Inflammatory macrophage treated with lipopolysaccharide for 4 hours (primary cell): ENCODE results near the gene CLHC1.
"Not testable (repeated sequence)": the region's sequence is repeated elsewhere in the genome, so short reads cannot be mapped to it uniquely, and the experiment has no call there.

Experiments used
- DNase-seq: peaks from one replicate; pipeline ENCODE4 v3.0.0-alpha.2; 2020

CLHC1 gene

DNA sequence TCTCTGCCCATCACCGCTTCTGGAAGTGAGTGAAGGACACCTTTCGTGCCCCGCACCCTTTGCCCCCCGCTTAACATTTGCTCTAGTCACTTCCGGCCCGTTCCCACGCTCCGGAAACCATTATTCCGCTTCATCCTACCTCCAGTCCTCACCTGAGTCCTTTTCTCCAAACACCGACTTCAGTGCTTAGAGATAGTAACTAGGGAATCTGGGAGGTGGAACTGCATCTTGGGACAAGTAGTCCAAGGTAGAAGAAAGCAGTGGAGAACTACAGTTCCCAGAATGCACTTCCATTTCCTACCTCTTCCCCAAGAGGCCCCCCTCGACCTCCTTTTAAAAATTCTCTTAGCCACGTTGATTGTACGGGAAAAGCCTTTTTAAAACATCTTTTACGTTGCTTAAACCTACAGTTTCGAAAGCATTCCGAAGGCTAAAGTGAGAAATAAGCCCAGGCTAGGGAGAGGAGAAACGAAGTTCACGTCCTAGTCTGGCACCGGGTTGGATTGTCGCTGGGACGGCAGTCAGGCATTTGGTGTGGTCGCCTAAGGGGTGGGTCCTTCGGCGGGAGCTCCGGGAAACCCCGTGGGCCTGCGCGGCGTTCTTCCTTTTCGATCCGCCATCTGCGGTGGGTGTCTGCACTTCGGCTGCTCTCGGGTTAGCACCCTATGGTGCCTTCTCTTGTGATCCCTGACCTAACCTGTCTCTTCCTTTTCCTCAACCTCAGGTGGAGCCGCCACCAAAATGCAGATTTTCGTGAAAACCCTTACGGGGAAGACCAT lies at the start of gene CLHC1, which contains the start of gene RPS27A:
Gene CLHC1, minus strand, starts transcription at position 210 of the 779 bp plus-strand sequence. CDS start 9,882 bp downstream, outside the sequence.
Gene RPS27A, plus strand, starts transcription at position 605 of the 779 bp plus-strand sequence. Its CDS starts 137 bp downstream, at position 742.
- peak; percentile 92 for DNase-seq

DNA sequence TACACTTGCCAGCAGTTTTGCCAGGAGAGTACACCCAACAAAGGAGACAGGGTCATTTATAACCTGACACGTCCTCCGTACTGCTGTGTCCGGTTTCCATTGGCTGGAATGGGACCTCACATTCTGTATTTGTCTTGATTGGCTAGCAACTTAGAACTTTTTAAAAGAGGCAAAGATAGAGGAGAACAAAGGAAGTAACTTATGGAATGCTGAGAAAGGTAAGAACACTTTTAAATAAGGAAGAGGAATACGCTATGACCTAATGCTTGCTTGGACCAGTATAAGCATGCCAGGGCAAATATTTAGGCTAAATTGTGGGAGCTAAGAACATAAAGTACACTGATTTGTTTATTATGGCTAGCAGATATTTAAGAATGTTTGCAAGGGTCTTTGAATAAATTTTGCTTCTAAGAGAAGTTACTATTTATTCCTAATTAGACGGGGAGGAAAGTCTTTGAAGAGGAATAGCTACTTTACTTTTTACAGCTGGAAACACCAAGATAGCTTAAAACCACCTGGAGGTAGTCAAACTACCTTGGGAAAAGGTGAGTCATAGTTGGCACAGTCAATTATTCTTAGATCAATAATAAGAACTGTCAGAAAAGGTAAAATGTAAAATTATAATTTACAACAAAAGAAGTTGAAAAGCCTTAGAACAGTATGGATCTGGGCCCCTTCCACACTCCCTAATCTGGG lies 48.9 kb upstream of the CLHC1 start:
- not testable (repeated sequence) for DNase-seq

DNA sequence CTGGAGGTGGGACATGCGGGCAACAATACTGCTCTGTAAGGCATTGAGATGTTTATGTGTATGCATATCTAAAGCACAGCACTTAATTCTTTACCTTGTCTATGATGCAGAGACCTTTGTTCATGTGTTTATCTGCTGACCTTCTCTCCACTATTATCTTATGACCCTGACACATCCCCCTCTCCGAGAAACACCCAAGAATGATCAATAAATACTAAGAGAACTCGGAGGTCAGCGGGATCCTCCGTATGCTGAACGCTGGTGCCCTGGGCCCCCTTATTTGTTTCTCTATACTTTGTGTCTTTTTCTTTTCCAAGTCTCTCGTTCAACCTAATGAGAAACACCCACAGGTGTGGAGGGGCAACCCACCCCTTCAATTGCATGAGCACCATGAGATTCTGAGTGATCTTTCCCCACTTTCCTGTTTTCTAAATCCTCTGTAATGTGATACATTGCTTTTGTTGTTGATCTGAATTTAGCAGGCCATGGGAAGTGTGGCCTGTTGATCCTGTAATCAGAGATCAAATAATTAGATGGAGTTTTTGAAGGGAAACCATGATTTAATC lies 47.8 kb upstream of the CLHC1 start:
- not testable (repeated sequence) for DNase-seq

DNA sequence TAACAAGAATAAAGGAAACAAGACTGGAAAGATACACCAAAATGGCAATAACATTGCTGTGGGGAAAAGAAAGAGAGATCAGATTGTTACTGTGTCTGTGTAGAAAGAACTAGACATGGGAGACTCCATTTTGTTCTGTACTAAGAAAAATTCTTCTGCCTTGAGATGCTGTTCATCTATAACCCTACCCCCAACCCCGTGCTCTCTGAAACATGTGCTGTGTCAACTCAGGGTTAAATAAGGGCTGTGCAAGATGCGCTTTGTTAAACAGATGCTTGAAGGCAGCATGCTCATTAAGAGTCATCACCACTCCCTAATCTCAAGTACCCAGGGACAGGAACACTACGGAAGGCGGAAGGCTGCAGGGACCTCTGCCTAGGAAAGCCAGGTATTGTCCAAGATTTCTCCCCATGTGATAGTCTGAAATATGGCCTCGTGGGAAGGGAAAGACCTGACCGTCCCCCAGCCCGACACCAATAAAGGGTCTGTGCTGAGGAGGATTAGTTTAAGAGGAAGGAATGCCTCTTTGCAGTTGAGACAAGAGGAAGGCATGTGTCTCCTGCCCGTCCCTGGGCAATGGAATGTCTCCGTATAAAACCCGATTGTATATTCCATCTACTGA lies 47.2 kb upstream of the CLHC1 start:
- DNase-seq, result not testable (repeated sequence)

DNA sequence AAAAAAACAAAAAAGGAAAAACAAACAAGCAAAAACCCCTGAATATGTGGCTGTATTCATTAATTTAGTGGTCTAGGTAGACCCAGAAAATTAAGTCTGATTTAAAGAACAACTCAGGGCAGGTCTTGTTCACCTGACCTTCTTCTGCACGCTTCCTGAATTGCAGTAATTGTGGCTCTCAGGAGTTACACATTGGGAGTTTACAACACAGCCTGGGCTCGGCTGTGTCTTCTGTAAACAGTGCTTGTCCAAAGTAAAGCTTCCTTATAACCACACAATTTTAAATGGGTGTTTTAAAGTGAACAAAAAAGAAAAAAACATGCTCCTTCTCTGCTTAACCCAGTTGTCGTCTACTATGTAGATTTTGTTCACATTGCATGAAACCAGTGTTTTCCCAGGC lies 45.2 kb upstream of the CLHC1 start:
- DNase-seq, result no peak

DNA sequence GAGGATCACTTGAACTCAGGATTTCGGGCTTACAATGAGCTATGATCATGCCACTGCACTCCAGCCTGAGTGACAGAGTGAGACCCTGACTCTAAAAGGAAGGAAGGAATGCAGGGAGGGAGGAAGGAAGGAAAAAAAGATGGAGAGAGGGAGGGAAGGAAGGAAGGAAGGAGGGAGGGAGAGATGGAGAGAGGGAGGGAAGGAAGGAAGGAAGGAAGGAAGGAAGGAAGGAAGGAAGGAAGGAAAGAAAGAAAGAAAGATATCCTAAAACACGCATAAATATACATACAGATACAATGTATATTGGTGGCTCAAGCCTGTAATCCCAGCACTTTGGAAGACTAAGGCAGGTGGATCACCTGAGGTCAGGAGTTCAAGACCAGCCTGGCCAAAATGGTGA lies 42.3 kb upstream of the CLHC1 start:
- not testable (repeated sequence) for DNase-seq

DNA sequence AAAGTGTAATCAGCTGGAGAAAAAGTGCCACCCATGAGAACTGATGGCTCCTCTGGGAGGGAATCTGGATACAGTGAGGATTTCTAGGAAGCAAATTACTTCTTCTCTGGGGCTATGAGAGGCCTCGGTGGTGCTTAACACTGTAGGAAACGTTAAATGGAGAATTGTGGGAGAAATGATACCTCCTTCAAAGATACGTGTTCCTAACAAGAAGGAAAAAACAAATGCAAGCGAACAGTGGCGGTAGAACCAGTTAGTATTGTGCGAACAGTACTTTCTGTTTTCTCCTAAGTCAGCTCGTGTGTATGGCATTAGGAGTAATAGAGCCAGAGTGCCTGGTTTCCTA lies 37.5 kb upstream of the CLHC1 start:
- no peak for DNase-seq

DNA sequence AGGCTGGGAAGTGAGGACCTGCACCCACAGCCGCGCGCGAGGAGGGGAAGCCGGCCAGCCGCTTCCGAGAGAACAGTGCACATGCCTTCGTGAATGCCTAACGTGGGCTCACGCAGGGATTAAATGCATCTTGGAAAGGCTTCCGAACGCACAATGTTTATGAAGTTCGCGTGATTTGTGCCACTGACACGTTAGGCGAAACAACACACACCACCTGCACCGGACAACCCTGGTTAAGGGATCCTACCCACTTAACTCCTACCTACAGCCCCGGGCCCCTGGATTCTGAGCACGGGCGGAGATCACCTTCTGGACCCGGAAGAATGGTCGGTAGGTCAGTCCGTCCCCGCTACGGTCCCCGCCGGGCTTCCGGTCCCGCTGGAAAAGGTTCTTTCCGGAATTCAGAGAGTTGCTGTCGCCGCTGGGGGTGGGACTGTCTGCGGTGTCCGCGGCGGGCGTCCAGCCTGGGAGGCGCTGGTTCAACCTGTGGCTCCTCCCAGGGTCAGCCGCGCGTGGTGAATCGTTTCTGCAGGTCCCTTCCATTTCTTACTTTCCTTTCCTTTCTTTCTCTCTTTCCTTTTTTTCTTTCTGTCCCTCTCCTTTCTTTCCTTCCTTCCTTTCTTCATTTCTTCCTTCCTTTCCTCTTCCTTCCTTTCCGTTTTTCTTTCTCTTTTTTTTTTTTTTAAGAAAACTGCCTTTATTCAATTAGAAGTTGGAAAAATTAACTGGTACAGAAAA lies 37.0 kb upstream of the CLHC1 start, which contains the start of gene MTIF2:
Gene MTIF2, minus strand, starts transcription at position 325 of the 738 bp plus-strand sequence. CDS start 5,373 bp downstream, outside the sequence.
- peak; percentile 94 for DNase-seq

DNA sequence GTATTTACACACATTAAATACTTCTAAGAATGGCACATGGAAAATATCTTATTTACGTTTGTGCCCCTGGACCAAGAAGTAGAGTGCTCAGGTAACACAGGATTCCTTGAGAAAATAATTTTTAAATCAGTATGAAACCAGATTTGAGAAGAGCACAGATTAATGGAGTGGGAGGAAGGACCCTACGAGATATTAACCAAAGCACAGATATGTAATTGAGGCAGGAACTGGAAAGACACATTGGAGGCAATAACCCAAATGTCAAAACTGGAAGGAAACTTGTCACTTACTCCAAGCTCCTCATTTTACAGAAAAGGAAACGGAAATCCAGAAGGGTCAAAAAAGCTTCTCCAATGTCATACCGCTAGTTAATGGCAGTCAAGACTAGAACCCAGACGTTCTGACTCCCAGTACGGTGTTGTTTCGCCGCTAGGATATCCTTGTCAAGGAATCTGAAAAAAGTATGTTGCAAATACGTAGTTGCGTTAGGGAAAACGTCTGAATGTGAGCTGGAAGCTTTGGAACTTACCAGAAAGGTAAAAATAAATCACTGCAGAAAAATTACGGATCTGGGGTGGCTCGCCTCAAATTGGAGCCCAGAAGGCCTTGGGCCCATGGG lies 36.3 kb upstream of the CLHC1 start:
- peak; percentile 13 for DNase-seq

DNA sequence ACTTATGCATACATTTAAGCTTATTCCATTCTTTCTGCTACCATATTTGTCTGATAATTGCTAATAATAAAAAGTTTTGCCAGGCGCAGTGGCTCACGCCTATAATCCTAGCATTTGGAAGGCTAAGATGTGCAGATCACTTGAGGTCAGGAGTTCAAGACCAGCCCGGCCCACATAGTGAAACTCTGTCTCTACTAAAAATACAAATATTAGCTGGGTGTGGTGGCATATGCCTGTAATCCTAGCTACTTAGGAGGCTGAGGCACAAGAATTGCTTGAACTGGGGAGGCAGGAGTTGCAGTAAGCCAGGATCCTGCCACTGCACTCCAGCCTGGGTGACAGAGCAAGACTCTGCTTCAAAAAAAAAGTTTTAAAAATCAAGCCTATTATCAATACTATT lies 27.5 kb upstream of the CLHC1 start:
- DNase-seq, result not testable (repeated sequence)

DNA sequence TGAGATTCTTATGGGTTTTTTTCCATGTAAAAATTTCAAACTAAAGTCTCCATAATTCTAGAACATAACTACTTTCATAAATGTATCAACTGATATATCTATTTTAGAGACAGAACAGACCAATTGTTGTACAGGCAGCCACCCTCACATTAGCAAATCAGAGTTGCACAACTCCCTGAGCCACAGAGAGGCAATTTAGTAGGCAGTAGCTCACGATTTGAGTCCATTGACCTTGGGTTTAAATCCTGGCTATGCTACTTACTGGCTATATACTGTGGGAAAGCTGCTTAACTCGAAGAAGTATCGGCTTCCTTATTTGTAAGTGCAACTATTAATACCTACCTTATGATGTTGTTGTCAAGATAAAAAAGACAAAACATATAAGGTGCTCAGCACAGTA lies 20.7 kb upstream of the CLHC1 start:
- no peak for DNase-seq

DNA sequence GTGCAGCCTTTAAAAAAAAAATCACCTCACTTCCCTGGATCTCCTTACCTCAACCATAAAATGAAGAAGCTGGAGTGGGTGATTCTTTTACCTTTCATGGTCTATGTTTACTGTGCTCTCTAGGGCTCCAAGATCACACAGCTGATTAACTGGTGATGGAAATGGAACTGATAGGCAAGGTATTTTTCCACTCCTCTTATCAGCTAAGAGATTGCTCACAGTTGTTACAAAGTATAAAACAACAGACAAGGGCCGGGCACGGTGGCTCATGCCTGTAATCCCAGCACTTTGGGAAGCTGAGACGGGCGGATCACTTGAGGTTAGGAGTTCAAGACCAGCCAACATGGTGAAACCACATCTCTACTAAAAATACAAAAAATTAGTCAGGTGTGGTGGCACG lies 14.9 kb upstream of the CLHC1 start:
- no peak for DNase-seq

DNA sequence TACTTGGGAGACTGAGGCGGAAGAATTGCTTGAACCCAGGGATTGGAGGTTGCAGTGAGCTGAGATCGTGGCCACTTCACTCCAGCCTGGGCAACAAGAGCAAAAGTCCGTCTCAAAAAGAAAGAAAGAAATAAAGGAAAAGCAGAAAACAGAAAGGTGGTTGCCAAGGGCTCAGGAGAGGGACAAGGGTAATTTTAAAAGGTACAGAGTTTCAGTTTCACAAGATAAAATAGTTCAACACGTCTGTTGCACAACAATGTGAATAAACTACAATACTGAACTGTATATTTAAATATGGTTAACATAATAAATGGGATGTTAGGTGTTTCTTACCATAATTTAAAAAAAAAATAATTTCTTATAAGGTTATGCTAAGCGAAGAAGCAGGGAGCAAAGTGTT lies 13.3 kb upstream of the CLHC1 start:
- no peak for DNase-seq

DNA sequence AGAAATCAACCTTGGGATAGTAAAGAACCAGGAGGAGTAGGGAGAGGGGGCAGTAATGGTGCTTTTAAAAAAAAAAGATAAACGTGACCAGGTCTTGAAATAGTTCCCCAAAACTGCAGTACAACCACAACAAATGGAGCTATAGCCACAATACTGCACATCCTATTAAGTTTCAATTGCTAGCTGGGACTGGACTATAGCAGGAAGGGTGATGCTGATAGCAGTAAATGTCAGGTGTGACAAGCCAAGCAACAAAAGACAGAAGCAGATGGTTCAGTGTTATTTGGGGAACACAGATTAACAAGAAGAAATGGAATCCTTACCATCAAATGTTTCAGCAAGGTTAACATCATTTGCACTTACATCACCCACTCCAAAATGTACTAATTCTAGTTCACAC lies 10.5 kb upstream of the CLHC1 start:
- DNase-seq, result no peak

DNA sequence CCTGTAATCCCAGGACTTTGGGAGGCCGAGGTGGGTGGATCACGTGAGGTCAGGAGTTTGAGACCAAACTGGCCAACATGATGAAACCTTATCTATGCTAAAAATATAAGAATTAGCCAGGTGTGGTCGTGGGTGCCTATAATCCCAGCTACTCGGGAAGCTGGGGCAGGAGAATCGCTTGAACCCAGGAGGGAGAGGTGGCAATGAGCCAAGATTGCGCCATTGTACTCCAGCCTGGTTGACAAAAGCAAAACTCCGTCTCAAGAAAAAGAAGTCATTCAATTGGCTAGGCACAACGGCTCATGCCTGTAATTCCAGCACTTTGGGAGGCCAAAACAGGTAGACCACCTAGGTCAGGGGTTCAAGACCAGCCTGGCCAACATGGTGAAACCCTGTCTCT lies 9.5 kb upstream of the CLHC1 start:
- not testable (repeated sequence) for DNase-seq

DNA sequence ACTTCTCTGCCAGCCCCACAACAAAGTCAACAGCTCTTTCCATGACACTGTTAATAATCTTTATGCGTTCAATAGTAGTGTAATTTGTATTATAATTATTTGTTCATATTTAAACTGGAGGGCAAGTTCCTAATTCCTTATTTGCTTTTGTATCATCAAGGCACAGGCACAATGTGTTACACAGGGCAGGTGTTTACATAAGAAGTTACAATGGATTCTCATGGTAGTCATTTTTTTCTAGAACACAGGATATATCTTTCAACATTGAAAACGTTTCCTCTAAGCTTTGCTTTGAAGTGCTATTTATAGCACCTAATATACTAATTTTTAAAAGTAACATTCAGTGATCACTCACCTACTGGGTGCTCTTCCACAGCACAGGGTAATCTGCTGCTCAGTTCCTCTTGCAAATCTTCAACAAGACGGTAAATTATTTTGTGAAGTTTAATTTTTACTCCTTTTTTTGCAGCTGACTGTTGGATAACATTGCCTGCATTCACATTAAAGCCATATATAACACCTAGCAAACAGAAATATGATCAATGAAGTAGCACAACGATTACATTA lies 7.6 kb upstream of the CLHC1 start:
- DNase-seq, result no peak

DNA sequence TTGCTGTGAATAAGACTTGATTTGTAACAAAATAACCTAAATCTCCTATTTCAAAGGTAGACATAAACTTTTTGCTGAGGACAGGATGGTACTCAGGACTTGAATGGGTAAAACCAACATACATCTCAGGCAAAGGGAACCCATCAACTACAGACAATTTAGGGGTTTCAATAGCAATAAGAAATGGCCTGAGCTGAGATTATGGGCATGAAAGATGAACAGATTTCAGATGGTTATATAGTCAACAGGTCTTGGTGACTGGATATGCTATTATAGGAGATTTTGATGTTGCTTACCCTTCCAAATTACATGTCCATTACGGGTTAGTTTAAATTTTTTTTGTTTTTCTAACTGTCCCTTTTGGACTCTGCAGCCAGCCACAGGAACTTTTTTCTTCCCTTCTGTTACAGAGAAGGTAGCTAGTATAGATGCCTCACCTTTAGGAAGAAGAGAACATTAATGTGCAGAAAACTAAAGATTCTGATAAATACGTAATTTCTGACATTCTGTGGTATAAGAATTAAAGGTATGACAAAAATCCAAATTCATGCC lies 5.0 kb upstream of the CLHC1 start:
- no peak for DNase-seq

DNA sequence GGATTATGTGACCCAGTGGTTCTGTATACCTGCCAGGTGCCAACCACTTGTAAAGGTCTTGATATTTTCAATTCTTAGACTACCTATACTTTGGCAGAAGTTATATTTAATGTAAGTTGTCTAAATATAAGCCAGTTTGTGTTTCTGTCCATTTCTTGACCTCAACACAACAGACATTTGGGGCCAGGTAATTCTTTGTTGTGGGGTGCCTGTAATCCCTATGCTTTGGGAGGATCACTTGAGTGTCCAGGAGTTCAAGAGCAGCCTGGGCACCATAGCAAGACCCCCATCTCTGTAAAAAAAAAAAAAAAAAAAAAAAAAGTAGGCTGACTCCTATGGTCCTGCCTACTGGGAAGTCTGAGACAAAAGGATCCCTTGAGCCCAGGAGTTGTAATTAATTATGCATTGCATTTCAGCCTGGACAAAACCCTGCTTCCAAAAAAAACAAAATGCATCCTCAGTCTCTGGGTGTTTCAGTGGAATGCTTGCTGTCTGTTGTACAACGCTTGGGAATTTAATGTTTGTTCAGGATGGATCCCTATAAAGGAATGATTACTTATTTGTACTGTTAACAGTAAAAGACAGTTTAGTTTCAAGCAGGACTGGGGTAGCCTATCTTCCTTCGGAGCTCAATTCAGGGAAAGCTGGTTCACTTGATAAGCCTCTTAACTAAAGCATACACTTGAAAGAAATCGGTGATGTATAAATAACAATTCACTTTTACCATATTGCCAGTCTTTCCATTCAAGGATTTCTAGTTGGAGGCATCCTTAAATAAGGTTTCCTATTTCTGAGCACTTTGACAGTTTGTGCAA lies 3.8 kb upstream of the CLHC1 start:
- DNase-seq, result no peak

DNA sequence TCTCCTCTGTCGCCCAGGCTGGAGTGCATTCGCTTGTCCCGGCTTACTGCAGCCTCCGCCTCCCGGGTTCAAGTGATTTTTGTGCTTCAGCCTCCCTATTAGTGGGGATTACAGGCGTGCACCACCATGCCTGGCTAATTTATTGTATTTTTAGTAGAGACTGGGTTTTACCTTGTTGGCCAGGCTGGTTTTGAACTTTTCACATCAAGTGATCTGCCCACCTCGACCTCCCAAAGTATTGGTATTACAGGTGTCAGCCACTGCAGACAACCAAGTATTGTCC lies 1.5 kb upstream of the CLHC1 start:
- no peak for DNase-seq

DNA sequence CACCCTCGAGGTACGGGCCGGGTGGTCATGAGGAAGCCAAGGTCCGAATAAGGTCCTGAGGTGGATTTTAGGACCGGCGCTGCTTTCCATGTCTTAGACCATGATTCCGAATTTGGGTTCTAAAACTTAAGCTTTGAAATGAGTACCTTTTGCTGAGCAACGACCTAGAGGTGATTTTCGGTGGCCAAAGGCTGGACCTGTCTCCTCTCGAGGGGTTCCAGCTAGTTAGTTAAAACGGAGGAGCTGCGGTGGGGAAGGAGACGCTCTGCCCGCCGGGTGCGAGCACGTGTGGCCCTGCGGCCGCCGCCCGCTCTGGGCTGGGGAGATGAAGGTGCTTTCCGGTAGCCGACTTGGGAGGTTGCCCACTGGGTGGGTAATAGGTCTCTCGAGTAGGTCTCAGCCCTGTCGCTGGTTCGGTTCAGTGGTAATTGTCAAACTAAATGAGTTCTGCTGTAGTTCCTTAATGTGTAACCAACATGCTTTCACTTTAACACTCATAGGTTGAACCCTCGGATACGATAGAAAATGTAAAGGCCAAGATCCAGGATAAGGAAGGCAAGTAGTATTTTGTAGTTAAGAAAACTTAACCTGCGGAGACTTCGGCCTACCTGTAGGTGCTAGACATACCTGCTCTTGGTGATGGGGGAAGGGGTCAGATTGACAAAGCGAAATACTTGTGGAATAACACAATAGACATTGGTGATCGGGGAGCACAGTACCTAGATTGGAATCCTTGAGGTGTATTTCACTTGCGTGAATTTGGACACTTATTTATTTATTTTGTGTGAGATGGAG lies 967 bp upstream of the CLHC1 start:
- DNase-seq, result peak; percentile 17
